Measurements from ENCODE around the gene SLC10A4. TPM values are rescaled to one million over a fixed set of nuclear protein-coding genes. Genes with fewer than 3 reads are reported as not detected.

SLC10A4 gene
- total and polyA plus RNA-seq, 2 experiments from 2014 or later, result 2.3 to 4.3 TPM

DNA sequence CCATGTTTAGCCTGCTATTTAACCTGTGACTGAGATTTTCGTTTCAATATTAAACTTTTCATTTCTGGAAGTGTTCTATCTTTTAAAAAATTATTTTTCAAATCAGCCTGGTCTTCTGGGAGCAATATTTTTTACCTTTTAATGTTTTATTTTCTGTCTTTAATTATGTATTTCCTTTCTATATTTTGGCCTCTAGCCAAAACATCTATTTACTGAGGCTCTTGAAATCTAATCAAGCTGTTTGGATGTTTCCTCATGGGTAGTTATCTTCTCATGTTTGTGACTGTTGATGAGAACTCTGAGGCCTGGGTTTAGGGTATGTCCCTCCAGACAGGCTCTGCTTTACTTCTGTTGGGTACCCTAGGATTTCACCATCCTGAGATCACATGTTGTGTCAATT is 10.3 kb upstream of the SLC10A4 start:
- Histone ChIP-seq H2AFZ (peak overlapping the region; percentile 39; the same call in 1 of the 2 replicates), H3K4me3 (no peak overlapping the region), H3K4me1 (ENCODE audit: insufficient read depth) (peaks cover 15% of the 10 kb centered on the region; the same call in 1 of the 2 replicates), H3K27ac (ENCODE audit: low read depth) (no peak overlapping the region), H3K9me2 (ENCODE audit: insufficient read depth) (no peaks in the 10 kb centered on the region), H3F3A (replicated peaks; ENCODE audit: low read depth) (no peaks in the 10 kb centered on the region), H4K20me1 (replicated peaks; ENCODE audit: insufficient read depth) (no peaks in the 10 kb centered on the region), H3K4me2 (no peak overlapping the region), H3K79me2 (replicated peaks; ENCODE audit: insufficient read depth) (no peaks in the 10 kb centered on the region), H3K27me3 (ENCODE audit: insufficient read depth) (no peaks in the 10 kb centered on the region), H3K36me3 (ENCODE audit: insufficient read depth) (no peaks in the 10 kb centered on the region)
- Mint-ChIP-seq H3K36me3 (ENCODE audit: low read depth) (no peaks in the 10 kb centered on the region), H3K4me3 (no peak overlapping the region), H3K9me3 (no peaks in the 10 kb centered on the region; the same call in 2 of the 3 replicates), H3K27ac (no peak overlapping the region), H3K4me1 (peaks cover 10% of the 10 kb centered on the region), H3K27me3 (ENCODE audit: insufficient read depth, low read depth, poor library complexity) (peaks cover 2% of the 10 kb centered on the region)
- ATAC-seq (no peak), DNase-seq (ENCODE audit: low spot score) (no peak)
- TF ChIP-seq, protein P1, sequence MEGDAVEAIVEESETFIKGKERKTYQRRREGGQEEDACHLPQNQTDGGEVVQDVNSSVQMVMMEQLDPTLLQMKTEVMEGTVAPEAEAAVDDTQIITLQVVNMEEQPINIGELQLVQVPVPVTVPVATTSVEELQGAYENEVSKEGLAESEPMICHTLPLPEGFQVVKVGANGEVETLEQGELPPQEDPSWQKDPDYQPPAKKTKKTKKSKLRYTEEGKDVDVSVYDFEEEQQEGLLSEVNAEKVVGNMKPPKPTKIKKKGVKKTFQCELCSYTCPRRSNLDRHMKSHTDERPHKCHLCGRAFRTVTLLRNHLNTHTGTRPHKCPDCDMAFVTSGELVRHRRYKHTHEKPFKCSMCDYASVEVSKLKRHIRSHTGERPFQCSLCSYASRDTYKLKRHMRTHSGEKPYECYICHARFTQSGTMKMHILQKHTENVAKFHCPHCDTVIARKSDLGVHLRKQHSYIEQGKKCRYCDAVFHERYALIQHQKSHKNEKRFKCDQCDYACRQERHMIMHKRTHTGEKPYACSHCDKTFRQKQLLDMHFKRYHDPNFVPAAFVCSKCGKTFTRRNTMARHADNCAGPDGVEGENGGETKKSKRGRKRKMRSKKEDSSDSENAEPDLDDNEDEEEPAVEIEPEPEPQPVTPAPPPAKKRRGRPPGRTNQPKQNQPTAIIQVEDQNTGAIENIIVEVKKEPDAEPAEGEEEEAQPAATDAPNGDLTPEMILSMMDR (conservative IDR thresholded peaks at IDR 0.05; ENCODE audit: low read depth in 2 of 2), result no peak
- TF ChIP-seq STAT1 (IDR thresholded peaks at IDR 0.05; ENCODE audit: unreplicated experiment) (no peak), EZH2phosphoT487 (IDR thresholded peaks at IDR 0.05; ENCODE audit: unreplicated experiment) (no peak), EZH2 (IDR thresholded peaks at IDR 0.05; ENCODE audit: low read depth, unreplicated experiment) (no peak), ZNF114 (CRISPR knock-in tag; IDR thresholded peaks at IDR 0.05) (no peak), POLR2AphosphoS5 (IDR thresholded peaks at IDR 0.05; ENCODE audit: low read depth) (no peak), CREB1 (CRISPR knock-in tag; IDR thresholded peaks at IDR 0.05; ENCODE audit: low read depth) (no peak), ZNF331 (CRISPR knock-in tag; IDR thresholded peaks at IDR 0.05; ENCODE audit: low read depth) (no peak), NANOG (IDR thresholded peaks at IDR 0.05; ENCODE audit: borderline replicate concordance) (no peak), JUNB (IDR thresholded peaks at IDR 0.05; ENCODE audit: unreplicated experiment) (no peak)
- TF ChIP-seq, protein P2, sequence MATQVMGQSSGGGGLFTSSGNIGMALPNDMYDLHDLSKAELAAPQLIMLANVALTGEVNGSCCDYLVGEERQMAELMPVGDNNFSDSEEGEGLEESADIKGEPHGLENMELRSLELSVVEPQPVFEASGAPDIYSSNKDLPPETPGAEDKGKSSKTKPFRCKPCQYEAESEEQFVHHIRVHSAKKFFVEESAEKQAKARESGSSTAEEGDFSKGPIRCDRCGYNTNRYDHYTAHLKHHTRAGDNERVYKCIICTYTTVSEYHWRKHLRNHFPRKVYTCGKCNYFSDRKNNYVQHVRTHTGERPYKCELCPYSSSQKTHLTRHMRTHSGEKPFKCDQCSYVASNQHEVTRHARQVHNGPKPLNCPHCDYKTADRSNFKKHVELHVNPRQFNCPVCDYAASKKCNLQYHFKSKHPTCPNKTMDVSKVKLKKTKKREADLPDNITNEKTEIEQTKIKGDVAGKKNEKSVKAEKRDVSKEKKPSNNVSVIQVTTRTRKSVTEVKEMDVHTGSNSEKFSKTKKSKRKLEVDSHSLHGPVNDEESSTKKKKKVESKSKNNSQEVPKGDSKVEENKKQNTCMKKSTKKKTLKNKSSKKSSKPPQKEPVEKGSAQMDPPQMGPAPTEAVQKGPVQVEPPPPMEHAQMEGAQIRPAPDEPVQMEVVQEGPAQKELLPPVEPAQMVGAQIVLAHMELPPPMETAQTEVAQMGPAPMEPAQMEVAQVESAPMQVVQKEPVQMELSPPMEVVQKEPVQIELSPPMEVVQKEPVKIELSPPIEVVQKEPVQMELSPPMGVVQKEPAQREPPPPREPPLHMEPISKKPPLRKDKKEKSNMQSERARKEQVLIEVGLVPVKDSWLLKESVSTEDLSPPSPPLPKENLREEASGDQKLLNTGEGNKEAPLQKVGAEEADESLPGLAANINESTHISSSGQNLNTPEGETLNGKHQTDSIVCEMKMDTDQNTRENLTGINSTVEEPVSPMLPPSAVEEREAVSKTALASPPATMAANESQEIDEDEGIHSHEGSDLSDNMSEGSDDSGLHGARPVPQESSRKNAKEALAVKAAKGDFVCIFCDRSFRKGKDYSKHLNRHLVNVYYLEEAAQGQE (IDR thresholded peaks at IDR 0.05; ENCODE audit: unreplicated experiment), result no peak
- TF ChIP-seq, protein P3, sequence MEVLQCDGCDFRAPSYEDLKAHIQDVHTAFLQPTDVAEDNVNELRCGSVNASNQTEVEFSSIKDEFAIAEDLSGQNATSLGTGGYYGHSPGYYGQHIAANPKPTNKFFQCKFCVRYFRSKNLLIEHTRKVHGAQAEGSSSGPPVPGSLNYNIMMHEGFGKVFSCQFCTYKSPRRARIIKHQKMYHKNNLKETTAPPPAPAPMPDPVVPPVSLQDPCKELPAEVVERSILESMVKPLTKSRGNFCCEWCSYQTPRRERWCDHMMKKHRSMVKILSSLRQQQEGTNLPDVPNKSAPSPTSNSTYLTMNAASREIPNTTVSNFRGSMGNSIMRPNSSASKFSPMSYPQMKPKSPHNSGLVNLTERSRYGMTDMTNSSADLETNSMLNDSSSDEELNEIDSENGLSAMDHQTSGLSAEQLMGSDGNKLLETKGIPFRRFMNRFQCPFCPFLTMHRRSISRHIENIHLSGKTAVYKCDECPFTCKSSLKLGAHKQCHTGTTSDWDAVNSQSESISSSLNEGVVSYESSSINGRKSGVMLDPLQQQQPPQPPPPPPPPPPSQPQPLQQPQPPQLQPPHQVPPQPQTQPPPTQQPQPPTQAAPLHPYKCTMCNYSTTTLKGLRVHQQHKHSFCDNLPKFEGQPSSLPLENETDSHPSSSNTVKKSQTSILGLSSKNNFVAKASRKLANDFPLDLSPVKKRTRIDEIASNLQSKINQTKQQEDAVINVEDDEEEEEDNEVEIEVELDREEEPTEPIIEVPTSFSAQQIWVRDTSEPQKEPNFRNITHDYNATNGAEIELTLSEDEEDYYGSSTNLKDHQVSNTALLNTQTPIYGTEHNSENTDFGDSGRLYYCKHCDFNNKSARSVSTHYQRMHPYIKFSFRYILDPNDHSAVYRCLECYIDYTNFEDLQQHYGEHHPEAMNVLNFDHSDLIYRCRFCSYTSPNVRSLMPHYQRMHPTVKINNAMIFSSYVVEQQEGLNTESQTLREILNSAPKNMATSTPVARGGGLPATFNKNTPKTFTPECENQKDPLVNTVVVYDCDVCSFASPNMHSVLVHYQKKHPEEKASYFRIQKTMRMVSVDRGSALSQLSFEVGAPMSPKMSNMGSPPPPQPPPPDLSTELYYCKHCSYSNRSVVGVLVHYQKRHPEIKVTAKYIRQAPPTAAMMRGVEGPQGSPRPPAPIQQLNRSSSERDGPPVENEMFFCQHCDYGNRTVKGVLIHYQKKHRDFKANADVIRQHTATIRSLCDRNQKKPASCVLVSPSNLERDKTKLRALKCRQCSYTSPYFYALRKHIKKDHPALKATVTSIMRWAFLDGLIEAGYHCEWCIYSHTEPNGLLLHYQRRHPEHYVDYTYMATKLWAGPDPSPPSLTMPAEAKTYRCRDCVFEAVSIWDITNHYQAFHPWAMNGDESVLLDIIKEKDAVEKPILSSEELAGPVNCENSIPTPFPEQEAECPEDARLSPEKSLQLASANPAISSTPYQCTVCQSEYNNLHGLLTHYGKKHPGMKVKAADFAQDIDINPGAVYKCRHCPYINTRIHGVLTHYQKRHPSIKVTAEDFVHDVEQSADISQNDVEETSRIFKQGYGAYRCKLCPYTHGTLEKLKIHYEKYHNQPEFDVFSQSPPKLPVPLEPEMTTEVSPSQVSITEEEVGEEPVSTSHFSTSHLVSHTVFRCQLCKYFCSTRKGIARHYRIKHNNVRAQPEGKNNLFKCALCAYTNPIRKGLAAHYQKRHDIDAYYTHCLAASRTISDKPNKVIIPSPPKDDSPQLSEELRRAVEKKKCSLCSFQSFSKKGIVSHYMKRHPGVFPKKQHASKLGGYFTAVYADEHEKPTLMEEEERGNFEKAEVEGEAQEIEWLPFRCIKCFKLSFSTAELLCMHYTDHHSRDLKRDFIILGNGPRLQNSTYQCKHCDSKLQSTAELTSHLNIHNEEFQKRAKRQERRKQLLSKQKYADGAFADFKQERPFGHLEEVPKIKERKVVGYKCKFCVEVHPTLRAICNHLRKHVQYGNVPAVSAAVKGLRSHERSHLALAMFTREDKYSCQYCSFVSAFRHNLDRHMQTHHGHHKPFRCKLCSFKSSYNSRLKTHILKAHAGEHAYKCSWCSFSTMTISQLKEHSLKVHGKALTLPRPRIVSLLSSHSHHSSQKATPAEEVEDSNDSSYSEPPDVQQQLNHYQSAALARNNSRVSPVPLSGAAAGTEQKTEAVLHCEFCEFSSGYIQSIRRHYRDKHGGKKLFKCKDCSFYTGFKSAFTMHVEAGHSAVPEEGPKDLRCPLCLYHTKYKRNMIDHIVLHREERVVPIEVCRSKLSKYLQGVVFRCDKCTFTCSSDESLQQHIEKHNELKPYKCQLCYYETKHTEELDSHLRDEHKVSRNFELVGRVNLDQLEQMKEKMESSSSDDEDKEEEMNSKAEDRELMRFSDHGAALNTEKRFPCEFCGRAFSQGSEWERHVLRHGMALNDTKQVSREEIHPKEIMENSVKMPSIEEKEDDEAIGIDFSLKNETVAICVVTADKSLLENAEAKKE (CRISPR knock-in tag; IDR thresholded peaks at IDR 0.05), result no peak
- TF ChIP-seq, protein P4, sequence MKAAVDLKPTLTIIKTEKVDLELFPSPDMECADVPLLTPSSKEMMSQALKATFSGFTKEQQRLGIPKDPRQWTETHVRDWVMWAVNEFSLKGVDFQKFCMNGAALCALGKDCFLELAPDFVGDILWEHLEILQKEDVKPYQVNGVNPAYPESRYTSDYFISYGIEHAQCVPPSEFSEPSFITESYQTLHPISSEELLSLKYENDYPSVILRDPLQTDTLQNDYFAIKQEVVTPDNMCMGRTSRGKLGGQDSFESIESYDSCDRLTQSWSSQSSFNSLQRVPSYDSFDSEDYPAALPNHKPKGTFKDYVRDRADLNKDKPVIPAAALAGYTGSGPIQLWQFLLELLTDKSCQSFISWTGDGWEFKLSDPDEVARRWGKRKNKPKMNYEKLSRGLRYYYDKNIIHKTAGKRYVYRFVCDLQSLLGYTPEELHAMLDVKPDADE (IDR thresholded peaks at IDR 0.05), result no peak

All from GM23338 (cell line).